PC-9 (cell line): Measurements from ENCODE around the gene CRELD2.

Experiments
- EZH2 ChIP-seq: fragments of 200-600 bp; sonication (generic); IDR thresholded peaks from 2 replicates; pipeline ENCODE4 v1.8.0; 2017; ENCODE audit warnings: antibody characterized with exemption, low read depth
- TF ChIP-seq, protein P1 (sequence below): fragments of 200-600 bp; sonication (generic); conservative IDR thresholded peaks from 2 replicates; pipeline ENCODE4 v1.6.1; 2017; ENCODE audit warnings: mixed run types, antibody characterized with exemption, mild to moderate bottlenecking, moderate library complexity

DNA sequence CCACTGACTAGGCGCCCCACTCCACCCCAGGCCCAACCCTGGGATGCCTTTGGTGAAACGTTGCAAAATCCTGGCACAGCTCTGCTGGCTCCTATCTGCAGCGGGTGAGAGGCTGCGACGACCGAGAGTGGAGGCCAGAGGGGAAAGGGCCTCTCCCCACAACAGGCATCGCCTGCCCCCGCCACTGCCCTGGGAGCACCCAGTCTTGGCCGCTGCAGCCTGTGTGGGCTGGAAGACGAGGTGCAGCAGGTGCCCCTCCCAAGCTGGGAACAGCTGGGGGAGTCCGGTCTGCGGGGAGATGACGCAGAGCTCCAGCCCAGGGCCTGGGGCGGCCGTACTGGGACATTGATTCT, 38.0 kb downstream of the CRELD2 start:
- no peak for TF ChIP-seq EZH2
- TF ChIP-seq, protein P1, sequence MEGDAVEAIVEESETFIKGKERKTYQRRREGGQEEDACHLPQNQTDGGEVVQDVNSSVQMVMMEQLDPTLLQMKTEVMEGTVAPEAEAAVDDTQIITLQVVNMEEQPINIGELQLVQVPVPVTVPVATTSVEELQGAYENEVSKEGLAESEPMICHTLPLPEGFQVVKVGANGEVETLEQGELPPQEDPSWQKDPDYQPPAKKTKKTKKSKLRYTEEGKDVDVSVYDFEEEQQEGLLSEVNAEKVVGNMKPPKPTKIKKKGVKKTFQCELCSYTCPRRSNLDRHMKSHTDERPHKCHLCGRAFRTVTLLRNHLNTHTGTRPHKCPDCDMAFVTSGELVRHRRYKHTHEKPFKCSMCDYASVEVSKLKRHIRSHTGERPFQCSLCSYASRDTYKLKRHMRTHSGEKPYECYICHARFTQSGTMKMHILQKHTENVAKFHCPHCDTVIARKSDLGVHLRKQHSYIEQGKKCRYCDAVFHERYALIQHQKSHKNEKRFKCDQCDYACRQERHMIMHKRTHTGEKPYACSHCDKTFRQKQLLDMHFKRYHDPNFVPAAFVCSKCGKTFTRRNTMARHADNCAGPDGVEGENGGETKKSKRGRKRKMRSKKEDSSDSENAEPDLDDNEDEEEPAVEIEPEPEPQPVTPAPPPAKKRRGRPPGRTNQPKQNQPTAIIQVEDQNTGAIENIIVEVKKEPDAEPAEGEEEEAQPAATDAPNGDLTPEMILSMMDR: no peak
